ENCODE data around the gene HAAO. TPM values are rescaled to one million over a fixed set of nuclear protein-coding genes. Genes with fewer than 3 reads are reported as not detected.

HAAO gene
- total and polyA plus RNA-seq, 2 donors (not counting 3 experiments of a cell fraction or from before 2014, with no cell fraction given): 0.82 to 1.1 TPM

- TF ChIP-seq EZH2 (IDR thresholded peaks at IDR 0.05; ENCODE audit: borderline replicate concordance, low read depth, low read length, severe bottlenecking) (no peak), CTCF (IDR thresholded peaks at IDR 0.05; ENCODE audit: extremely low read depth in 1 of 2, insufficient read depth in 1 of 2, low read depth in 1 of 2, low read length in 2 of 2) (peak; percentile 37 to 73)
- Histone ChIP-seq H3K4me3 (replicated peaks in 1 of 3; ENCODE audit: insufficient read depth in 1 of 3, low read depth in 1 of 3, low read length in 3 of 3) (no peak overlapping the region), H2AFZ (ENCODE audit: low read depth, low read length) (no peak overlapping the region), H4K20me1 (replicated peaks; ENCODE audit: control insufficient read depth, extremely low read depth, insufficient read depth, low read length) (no peaks in the 10 kb centered on the region), H3K36me3 (ENCODE audit: control insufficient read depth in 2 of 2, extremely low read depth in 1 of 2, insufficient read depth in 2 of 2, low read length in 2 of 2) (no peaks in the 10 kb centered on the region), H3K9me3 (replicated peaks; ENCODE audit: control insufficient read depth, insufficient read depth, low read length) (no peaks in the 10 kb centered on the region), H3K9ac (replicated peaks; ENCODE audit: extremely low read depth, insufficient read depth, low read length) (no peak overlapping the region), H3K4me2 (ENCODE audit: insufficient read depth, low read length) (no peak overlapping the region), H3K27ac (ENCODE audit: insufficient read depth, low read depth, low read length) (no peak overlapping the region), H3K27me3 (ENCODE audit: control insufficient read depth in 2 of 2, insufficient read depth in 2 of 2, low read length in 2 of 2) (no peaks in the 10 kb centered on the region), H3K9me1 (replicated peaks; ENCODE audit: control insufficient read depth, extremely low read depth, insufficient read depth, low read length) (no peaks in the 10 kb centered on the region), H3K4me1 (ENCODE audit: control insufficient read depth, extremely low read depth, insufficient read depth, low read length) (no peaks in the 10 kb centered on the region), H3K79me2 (ENCODE audit: control insufficient read depth, insufficient read depth, low read length) (no peaks in the 10 kb centered on the region)
- DNase-seq (ENCODE audit: low read depth, low spot score): peak; percentile 58
- intact Hi-C loops (cut with micrococcal nuclease): loop anchor here (1.0 kb wide), 1 partner anchor 275 kb away; no protein-coding TSS in a partner anchor
- no TSS peak for BruUV-seq (replicated peaks)
- dilution Hi-C loops (cut with MboI; ENCODE audit: extremely low pct_ligation_motif_present, low sequenced_read_pairs): no loop called here
- peak; percentile 12 for FAIRE-seq
- ChIA-PET POLR2A (no interaction called here), CTCF (interaction anchor here (1.0 to 1.8 kb wide), 2 partner anchors 15 to 260 kb away, joined by 3 to 4 read pairs; no protein-coding TSS in a partner anchor)
Measured at GRCh38 chr2:42770288-42771131, 21.9 kb downstream of the HAAO start.
